ENCODE results near the gene PSMD14. TPM values are rescaled to one million over a fixed set of nuclear protein-coding genes. Genes with fewer than 3 reads are reported as not detected.
A peak's percentile ranks its signal among the peaks of the same experiment; 100 is the strongest.

Gene PSMD14
- total and polyA plus RNA-seq, 2 of the 13 experiments (the other 11 are each of a cell fraction or from before 2014, with no cell fraction given): 60.6 to 149 TPM

DNA sequence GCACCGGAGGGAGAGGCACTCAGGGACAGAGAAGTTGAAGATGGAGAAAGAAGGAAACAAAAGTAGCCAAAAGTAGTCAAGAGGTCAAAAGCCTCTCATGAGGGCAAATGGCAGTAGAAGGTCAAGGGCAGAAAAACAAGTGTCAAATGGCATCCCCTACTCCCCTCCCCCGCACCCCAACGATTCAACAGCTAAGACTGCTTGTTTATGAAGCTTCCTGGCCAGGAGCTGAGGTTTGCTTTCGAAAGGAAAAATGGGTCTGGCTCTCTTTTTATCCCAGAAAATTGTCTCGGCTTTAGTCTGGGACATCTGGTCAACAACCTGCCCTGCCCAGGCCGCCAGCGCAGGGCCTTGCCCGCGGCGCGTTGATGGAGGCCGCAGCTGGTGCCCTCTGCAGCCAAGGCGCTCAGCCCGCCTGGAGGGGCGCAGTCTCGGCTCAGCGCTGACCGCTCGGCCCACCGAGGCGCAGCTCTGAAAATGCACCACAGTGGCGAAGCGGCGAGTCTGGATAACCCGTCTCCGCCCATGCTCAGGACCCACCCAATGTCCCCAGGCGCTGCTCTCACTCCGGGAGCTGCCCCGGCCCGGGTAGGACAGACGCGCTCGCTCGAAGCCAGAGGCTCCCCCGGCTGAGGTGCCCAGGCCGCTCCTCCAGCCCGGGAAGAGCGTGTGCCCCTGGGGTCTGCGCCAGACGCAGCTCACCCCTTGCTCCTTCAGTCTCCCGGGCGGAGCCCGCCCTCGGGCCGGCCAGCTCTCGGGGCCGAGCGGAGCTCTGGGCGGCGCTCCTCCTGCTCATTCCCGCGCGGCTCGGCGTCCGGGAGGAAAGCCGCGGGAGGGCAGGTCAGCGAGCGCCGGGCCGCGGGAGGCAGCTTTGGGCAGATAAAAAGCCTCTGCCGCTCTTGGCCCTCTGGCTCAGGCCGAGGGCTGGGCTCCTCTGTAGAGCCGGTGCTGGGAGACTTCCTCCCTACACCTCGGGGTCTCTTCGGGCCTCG lies 106.1 kb downstream of the PSMD14 start (continued):
- TF ChIP-seq ZNF777 (CRISPR knock-in tag; IDR thresholded peaks at IDR 0.05): peak; percentile 36; the same call in 1 of the 2 replicates
- peak; percentile 90; the same call in 1 of the 2 replicates for TF ChIP-seq ZNF33B (CRISPR knock-in tag; IDR thresholded peaks at IDR 0.05)
- no peak for TF ChIP-seq FOXJ3 (CRISPR knock-in tag; IDR thresholded peaks at IDR 0.05; ENCODE audit: borderline replicate concordance)
- TF ChIP-seq ZFP90 (CRISPR knock-in tag; IDR thresholded peaks at IDR 0.05; ENCODE audit: borderline replicate concordance): peak; percentile 70; the same call in 1 of the 2 replicates
- no peak for TF ChIP-seq ZNF17 (CRISPR knock-in tag; IDR thresholded peaks at IDR 0.05)
- TF ChIP-seq NONO (IDR thresholded peaks at IDR 0.05): no peak
- peak; percentile 43; the same call in 1 of the 2 replicates for TF ChIP-seq NONO (CRISPR knock-in tag; conservative IDR thresholded peaks at IDR 0.05)
- TF ChIP-seq TBP (CRISPR knock-in tag; IDR thresholded peaks at IDR 0.05): no peak
- no peak for TF ChIP-seq POLR2AphosphoS5 (IDR thresholded peaks at IDR 0.05; ENCODE audit: low read depth, low read length)
- TF ChIP-seq RARA (CRISPR knock-in tag; IDR thresholded peaks at IDR 0.05): 0 out of 2 replicates have a peak, but pooled peaks have one; percentile 27
- 0 out of 2 replicates have a peak, but pooled peaks have one; percentile 68 for TF ChIP-seq SRY (CRISPR knock-in tag; IDR thresholded peaks at IDR 0.05)
- TF ChIP-seq RAD21 (CRISPR knock-in tag; IDR thresholded peaks at IDR 0.05): 0 out of 2 replicates have a peak, but pooled peaks have one; percentile 26
- TF ChIP-seq STAG1 (CRISPR knock-in tag; IDR thresholded peaks at IDR 0.05): peak; percentile 8; the same call in 1 of the 2 replicates
- TF ChIP-seq AHDC1 (CRISPR knock-in tag; IDR thresholded peaks at IDR 0.05; ENCODE audit: borderline replicate concordance): peak; percentile 57; the same call in 1 of the 2 replicates
- TF ChIP-seq SALL1 (CRISPR knock-in tag; IDR thresholded peaks at IDR 0.05): peak; percentile 49; the same call in 1 of the 2 replicates
- TF ChIP-seq DPF2 (CRISPR knock-in tag; IDR thresholded peaks at IDR 0.05; ENCODE audit: borderline replicate concordance, low read depth): no peak
- TF ChIP-seq, protein P1, sequence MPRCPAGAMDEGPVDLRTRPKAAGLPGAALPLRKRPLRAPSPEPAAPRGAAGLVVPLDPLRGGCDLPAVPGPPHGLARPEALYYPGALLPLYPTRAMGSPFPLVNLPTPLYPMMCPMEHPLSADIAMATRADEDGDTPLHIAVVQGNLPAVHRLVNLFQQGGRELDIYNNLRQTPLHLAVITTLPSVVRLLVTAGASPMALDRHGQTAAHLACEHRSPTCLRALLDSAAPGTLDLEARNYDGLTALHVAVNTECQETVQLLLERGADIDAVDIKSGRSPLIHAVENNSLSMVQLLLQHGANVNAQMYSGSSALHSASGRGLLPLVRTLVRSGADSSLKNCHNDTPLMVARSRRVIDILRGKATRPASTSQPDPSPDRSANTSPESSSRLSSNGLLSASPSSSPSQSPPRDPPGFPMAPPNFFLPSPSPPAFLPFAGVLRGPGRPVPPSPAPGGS (CRISPR knock-in tag; IDR thresholded peaks at IDR 0.05): peak; percentile 84; the same call in 1 of the 2 replicates
- TF ChIP-seq ZNF556 (CRISPR knock-in tag; IDR thresholded peaks at IDR 0.05; ENCODE audit: borderline replicate concordance): peak; percentile 53; the same call in 1 of the 2 replicates
- TF ChIP-seq ARHGAP35 (CRISPR knock-in tag; IDR thresholded peaks at IDR 0.05; ENCODE audit: borderline replicate concordance): peak; percentile 51; the same call in 1 of the 2 replicates
- TF ChIP-seq, protein P2, sequence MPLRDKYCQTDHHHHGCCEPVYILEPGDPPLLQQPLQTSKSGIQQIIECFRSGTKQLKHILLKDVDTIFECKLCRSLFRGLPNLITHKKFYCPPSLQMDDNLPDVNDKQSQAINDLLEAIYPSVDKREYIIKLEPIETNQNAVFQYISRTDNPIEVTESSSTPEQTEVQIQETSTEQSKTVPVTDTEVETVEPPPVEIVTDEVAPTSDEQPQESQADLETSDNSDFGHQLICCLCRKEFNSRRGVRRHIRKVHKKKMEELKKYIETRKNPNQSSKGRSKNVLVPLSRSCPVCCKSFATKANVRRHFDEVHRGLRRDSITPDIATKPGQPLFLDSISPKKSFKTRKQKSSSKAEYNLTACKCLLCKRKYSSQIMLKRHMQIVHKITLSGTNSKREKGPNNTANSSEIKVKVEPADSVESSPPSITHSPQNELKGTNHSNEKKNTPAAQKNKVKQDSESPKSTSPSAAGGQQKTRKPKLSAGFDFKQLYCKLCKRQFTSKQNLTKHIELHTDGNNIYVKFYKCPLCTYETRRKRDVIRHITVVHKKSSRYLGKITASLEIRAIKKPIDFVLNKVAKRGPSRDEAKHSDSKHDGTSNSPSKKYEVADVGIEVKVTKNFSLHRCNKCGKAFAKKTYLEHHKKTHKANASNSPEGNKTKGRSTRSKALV (CRISPR knock-in tag; IDR thresholded peaks at IDR 0.05): peak; percentile 99

All from HepG2 (cell line).